HL-60 (cell line): Measurements from ENCODE around the gene SENP7.
"Not testable (repeated sequence)": the region's sequence is repeated elsewhere in the genome, so short reads cannot be mapped to it uniquely, and the experiment has no call there.

ENCODE experiments used
- POLR2AphosphoS5 ChIP-seq: IDR thresholded peaks from 2 replicates; pipeline ENCODE4 v1.6.1; 2012; ENCODE audit warnings: low read depth
- SPI1 ChIP-seq: IDR thresholded peaks from 2 replicates; pipeline ENCODE4 v1.6.1; 2012; ENCODE audit warnings: low read depth, mild to moderate bottlenecking, borderline replicate concordance
- TF ChIP-seq, protein P1 (sequence below): IDR thresholded peaks from one replicate; pipeline ENCODE4 v1.5.1; 2011; ENCODE audit warnings: low read length, control low read depth, inconsistent platforms; ENCODE audit not compliant: insufficient read depth
- TF ChIP-seq, protein P2 (sequence below): IDR thresholded peaks from 2 replicates; pipeline ENCODE4 v1.6.1; 2012; ENCODE audit warnings: low read depth; ENCODE audit not compliant: insufficient replicate concordance

DNA sequence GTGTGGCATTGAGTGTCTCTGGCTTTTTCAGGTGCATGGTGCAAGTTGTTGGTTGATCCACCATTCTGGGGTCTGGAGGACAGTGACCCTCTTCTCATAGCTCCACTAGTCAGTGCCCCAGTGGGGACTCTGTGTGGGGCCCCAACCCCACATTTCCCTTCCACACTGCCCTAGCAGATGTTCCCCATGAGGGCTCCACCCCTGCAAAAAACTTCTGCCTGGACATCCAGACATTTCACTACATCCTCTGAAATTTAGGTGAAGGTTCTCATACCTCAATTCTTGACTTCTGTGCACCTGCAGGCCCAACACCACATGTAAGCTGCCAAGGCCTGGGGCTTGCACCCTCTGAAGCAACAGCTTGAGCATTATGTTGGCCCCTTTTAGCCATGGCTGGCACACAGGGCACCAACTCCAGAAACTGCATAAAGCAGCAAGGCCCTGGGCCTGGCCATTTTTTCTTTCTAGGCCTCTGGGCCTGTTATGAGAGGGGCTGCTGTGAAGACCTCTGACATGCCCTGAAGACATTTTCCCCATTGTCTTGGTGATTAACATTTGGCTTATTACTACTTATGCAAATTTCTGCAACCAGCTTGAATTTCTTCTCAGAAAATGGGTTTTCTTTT, 204.8 kb downstream of the SENP7 start:
- TF ChIP-seq, protein P1, sequence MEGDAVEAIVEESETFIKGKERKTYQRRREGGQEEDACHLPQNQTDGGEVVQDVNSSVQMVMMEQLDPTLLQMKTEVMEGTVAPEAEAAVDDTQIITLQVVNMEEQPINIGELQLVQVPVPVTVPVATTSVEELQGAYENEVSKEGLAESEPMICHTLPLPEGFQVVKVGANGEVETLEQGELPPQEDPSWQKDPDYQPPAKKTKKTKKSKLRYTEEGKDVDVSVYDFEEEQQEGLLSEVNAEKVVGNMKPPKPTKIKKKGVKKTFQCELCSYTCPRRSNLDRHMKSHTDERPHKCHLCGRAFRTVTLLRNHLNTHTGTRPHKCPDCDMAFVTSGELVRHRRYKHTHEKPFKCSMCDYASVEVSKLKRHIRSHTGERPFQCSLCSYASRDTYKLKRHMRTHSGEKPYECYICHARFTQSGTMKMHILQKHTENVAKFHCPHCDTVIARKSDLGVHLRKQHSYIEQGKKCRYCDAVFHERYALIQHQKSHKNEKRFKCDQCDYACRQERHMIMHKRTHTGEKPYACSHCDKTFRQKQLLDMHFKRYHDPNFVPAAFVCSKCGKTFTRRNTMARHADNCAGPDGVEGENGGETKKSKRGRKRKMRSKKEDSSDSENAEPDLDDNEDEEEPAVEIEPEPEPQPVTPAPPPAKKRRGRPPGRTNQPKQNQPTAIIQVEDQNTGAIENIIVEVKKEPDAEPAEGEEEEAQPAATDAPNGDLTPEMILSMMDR: not testable (repeated sequence)
- TF ChIP-seq, protein P2, sequence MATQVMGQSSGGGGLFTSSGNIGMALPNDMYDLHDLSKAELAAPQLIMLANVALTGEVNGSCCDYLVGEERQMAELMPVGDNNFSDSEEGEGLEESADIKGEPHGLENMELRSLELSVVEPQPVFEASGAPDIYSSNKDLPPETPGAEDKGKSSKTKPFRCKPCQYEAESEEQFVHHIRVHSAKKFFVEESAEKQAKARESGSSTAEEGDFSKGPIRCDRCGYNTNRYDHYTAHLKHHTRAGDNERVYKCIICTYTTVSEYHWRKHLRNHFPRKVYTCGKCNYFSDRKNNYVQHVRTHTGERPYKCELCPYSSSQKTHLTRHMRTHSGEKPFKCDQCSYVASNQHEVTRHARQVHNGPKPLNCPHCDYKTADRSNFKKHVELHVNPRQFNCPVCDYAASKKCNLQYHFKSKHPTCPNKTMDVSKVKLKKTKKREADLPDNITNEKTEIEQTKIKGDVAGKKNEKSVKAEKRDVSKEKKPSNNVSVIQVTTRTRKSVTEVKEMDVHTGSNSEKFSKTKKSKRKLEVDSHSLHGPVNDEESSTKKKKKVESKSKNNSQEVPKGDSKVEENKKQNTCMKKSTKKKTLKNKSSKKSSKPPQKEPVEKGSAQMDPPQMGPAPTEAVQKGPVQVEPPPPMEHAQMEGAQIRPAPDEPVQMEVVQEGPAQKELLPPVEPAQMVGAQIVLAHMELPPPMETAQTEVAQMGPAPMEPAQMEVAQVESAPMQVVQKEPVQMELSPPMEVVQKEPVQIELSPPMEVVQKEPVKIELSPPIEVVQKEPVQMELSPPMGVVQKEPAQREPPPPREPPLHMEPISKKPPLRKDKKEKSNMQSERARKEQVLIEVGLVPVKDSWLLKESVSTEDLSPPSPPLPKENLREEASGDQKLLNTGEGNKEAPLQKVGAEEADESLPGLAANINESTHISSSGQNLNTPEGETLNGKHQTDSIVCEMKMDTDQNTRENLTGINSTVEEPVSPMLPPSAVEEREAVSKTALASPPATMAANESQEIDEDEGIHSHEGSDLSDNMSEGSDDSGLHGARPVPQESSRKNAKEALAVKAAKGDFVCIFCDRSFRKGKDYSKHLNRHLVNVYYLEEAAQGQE: not testable (repeated sequence)
- TF ChIP-seq POLR2AphosphoS5, SPI1: not testable (repeated sequence)
